HG02571 (cell line): Measurements from ENCODE around the gene PAM.

ENCODE experiments used
- ATAC-seq: cut with Tn5 transposase; IDR thresholded peaks from one replicate; pipeline ENCODE4 v1.9.1; 2021; ENCODE audit warnings: mild to moderate bottlenecking, moderate library complexity; ENCODE audit not compliant: unreplicated experiment

Gene PAM

GRCh38 chr5:102777099-102777498 lies 22.0 kb downstream of the PAM start:
- no peak for ATAC-seq

GRCh38 chr5:102778478-102778877 lies 23.4 kb downstream of the PAM start:
- peak; percentile 43 for ATAC-seq

- ATAC-seq, result no peak
Measured at GRCh38 chr5:102781359-102781758, 26.3 kb downstream of the PAM start.

- no peak for ATAC-seq
Measured at GRCh38 chr5:102781786-102782185, 26.7 kb downstream of the PAM start.

GRCh38 chr5:102782217-102782872 lies 27.2 kb downstream of the PAM start:
- ATAC-seq, result no peak

- no peak for ATAC-seq
Measured at GRCh38 chr5:102787134-102787533, 32.0 kb downstream of the PAM start.

GRCh38 chr5:102788788-102789187 lies 33.7 kb downstream of the PAM start:
- no peak for ATAC-seq

- ATAC-seq, result no peak
Measured at GRCh38 chr5:102789469-102789868, 34.4 kb downstream of the PAM start.

GRCh38 chr5:102790748-102791147 lies 35.6 kb downstream of the PAM start:
- ATAC-seq, result no peak

- no peak for ATAC-seq
Measured at GRCh38 chr5:102792705-102793104, 37.6 kb downstream of the PAM start.

- no peak for ATAC-seq
Measured at GRCh38 chr5:102794047-102794446, 38.9 kb downstream of the PAM start.

GRCh38 chr5:102794677-102795331 lies 39.7 kb downstream of the PAM start:
- no peak for ATAC-seq

- ATAC-seq, result no peak
Measured at GRCh38 chr5:102795526-102795925, 40.4 kb downstream of the PAM start.

- no peak for ATAC-seq
Measured at GRCh38 chr5:102796009-102796408, 40.9 kb downstream of the PAM start.

GRCh38 chr5:102796498-102796897 lies 41.4 kb downstream of the PAM start:
- ATAC-seq, result no peak

GRCh38 chr5:102797322-102797884 lies 42.3 kb downstream of the PAM start:
- no peak for ATAC-seq

GRCh38 chr5:102798104-102798785 lies 43.1 kb downstream of the PAM start:
- no peak for ATAC-seq

- no peak for ATAC-seq
Measured at GRCh38 chr5:102799017-102799416, 43.9 kb downstream of the PAM start.

- ATAC-seq, result no peak
Measured at GRCh38 chr5:102800427-102800826, 45.3 kb downstream of the PAM start.

- ATAC-seq, result no peak
Measured at GRCh38 chr5:102801371-102801770, 46.3 kb downstream of the PAM start.

GRCh38 chr5:102802708-102803458 lies 47.8 kb downstream of the PAM start:
- ATAC-seq, result no peak
